Activated CD4-positive, alpha-beta T cell treated with anti-CD3 and anti-CD28 coated beads, Interleukin-2, Interleukin-4, amounts not matched to agents 100 ng/mL and 50 ng/mL, durations not matched to agents 16 hours and 8 hours (primary cell): ENCODE results near the gene CCDC88C.
A peak's percentile ranks its signal among the peaks of the same experiment; 100 is the strongest.
"Not testable (repeated sequence)": the region's sequence is repeated elsewhere in the genome, so short reads cannot be mapped to it uniquely, and the experiment has no call there.

Experiments used
- DNase-seq: peaks from one replicate; pipeline ENCODE4 v3.0.0-alpha.2; 2020; ENCODE audit warnings: low spot score

Gene CCDC88C

DNA sequence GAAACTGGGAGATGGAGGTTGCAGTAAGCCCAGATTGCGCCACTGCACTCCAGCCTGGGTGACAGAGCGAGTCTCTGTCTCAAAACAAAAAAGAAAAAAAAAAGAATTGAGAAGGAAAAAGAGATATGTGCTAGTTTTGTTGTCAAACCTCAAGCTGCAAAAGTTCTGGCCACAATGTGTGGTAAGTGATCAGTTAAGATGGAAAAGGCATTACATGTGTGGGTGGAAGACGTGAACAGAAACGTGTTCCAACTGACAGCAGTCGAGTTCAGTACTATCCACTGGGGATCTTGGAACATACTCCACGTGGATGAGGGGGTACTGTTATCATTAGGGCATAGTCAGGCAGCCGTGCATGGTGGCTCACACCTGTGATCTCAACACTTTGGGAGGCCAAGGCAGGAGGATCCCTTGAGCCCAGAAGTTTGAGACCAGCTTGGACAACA is 190.4 kb downstream of the CCDC88C start:
- peak; percentile 77 for DNase-seq

DNA sequence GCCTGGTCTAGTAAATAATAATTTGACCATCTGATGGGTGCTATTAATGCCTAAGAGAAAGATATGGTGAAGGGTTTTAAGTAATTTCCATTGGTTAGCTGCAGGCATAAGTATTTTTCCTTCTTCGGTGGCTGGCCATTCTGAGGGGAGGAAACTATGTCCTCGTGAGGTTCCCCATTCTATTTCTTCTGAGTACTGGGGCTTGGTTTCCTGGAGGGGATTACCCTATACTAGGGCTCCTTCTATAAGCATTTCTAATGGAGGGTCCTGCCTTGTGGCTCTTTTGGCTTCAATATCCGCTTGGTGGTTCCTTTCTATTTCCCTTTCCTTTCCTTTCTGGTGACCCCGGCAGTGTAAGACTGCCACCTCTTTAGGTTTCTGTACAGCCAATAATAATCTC is 191.3 kb downstream of the CCDC88C start:
- DNase-seq: not testable (repeated sequence)

DNA sequence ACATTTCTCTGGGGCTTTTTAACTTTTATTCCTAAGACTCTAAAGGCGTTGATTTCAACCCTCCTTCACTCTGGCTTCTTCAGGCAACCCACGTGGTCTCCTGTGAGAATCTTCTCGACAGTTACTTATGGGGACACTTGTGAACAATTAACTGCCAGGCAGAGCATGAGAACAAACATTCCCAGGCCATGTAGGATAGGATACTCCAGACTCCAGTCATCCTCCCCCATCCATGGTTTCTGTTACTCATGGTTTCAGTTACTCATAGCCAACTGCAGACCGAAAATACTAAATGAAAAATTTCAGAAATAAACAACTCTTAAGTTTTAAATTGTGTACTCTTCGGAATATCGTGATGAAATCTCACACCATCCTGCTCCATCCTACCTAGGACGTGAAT is 192.6 kb downstream of the CCDC88C start:
- no peak for DNase-seq

DNA sequence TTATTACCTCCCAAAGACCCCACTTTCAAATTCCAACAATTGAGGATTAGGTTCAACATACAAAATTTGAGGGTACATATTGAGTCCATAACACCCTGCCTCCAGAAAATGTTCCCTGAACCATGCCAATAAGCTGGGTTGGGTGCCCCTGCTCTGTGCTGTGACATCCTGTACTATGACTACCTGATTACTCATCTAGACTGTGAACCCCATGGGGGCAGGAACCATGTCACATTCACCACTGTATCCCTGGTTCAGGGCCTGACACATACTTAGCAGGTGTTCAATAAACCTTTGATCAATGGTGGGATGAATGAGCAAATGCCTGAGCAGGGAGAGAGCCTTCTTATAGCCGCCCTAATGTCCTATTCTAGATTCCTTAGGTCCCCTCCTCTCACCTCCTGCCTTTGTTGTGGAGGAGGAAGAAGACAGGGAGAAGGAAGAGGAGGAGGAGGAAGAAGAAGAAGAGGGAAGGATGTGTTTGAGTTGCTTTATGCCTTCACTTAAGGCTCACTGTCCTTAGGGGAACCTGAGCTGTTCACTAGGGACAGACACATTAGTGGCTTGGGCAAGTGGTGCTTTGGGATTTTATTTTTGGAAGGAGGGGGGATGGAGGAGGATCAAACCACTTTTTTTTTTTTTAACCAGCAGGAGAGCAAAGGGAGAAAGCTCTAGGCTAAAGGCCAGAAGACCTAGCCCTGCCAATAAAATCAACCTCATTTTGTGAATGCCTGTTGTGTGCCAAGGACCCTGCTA is 194.4 kb downstream of the CCDC88C start:
- DNase-seq: no peak
